Colonic mucosa (tissue), 4 donors: Measurements from ENCODE around the gene ATG7. TPM values are rescaled to one million over a fixed set of nuclear protein-coding genes. Genes with fewer than 3 reads are reported as not detected.
"Not testable (repeated sequence)": the region's sequence is repeated elsewhere in the genome, so short reads cannot be mapped to it uniquely, and the experiment has no call there.

Experiments
- DNase-seq: peaks from one replicate; pipeline ENCODE4 v3.0.0-alpha.2; 2020
- H3K27ac ChIP-seq: fragments of 200-600 bp; one replicate; pipeline ENCODE4 v1.8.0; 2021
- H3K27me3 ChIP-seq: fragments of 200-600 bp; one replicate; pipeline ENCODE4 v1.8.0; 2021
- H3K36me3 ChIP-seq: fragments of 200-600 bp; one replicate; pipeline ENCODE4 v1.8.0; 2021
- H3K4me1 ChIP-seq: fragments of 200-600 bp; one replicate; pipeline ENCODE4 v1.8.0; 2021; ENCODE audit warnings: mild to moderate bottlenecking
- H3K4me3 ChIP-seq: fragments of 200-600 bp; one replicate; pipeline ENCODE4 v1.8.0; 2021
- H3K9ac ChIP-seq, 2 donors: one replicate each; pipeline ENCODE4 v1.7.0; 2013; ENCODE audit warnings: control low read depth in 2 of 2, low read depth in 2 of 2, low read length in 2 of 2
- H3K9me3 ChIP-seq: fragments of 200-600 bp; one replicate; pipeline ENCODE4 v1.8.0; 2021
- CTCF ChIP-seq: fragments of 200-600 bp; IDR thresholded peaks from one replicate; pipeline ENCODE4 v1.8.0; 2022; ENCODE audit warnings: antibody characterized with exemption, mild to moderate bottlenecking
- intact Hi-C: fragments of 100-400 bp; cut with DNase I; formaldehyde crosslinking; loops from one replicate; pipeline ENCODE4 v1.14.1; 2022
- total RNA-seq, 2 donors: library from RNA; stranded (reverse); fragmentation: NEBNext Ultra II Directional in 1 of 2; extraction: Animal tissue kit (Norgen Biotek cat#: 25700) in 1 of 2; gene quantifications; one replicate each; pipeline ENCODE4 v1.2.1, GENCODE V29; 2021
- donor health status: healthy.
- donor health status: DM: no; HTN: no; CAD: no.
- donor health status: DM: no; HTN: no; CAD: no.

The ATG7 gene
- total RNA-seq, 2 donors from 2014 or later, result 31.9 to 32.0 TPM

- peak overlapping the region; percentile 18 for H3K27ac ChIP-seq
- H3K9me3 ChIP-seq, result no peaks in the 10 kb centered on the region
- no peaks in the 10 kb centered on the region for H3K27me3 ChIP-seq
- peaks cover 7% of the 10 kb centered on the region for H3K4me1 ChIP-seq
- no peak overlapping the region for H3K9ac ChIP-seq
- H3K4me3 ChIP-seq, result no peak overlapping the region
- TF ChIP-seq CTCF, result no peak
- no peak for DNase-seq
- intact Hi-C loops, result no loop called here
- no peaks in the 10 kb centered on the region for H3K36me3 ChIP-seq
These were observed 208.6 kb downstream of the ATG7 start for GRCh38 chr3:11480663-11481298.

GRCh38 chr3:11481556-11481955 is 209.4 kb downstream of the ATG7 start:
- DNase-seq, result no peak
- Histone ChIP-seq H3K27ac (no peak overlapping the region), H3K4me1 (peaks cover 7% of the 10 kb centered on the region), H3K27me3 (no peaks in the 10 kb centered on the region), H3K9me3 (no peaks in the 10 kb centered on the region), H3K4me3 (no peak overlapping the region), H3K36me3 (no peaks in the 10 kb centered on the region), H3K9ac (peak overlapping the region in 1 of 2 donors; percentile 21)
- intact Hi-C loops, result no loop called here
- no peak for TF ChIP-seq CTCF

GRCh38 chr3:11482021-11482420 is 209.8 kb downstream of the ATG7 start:
- no peak for TF ChIP-seq CTCF
- Histone ChIP-seq H3K4me3 (no peak overlapping the region), H3K9me3 (no peaks in the 10 kb centered on the region), H3K27me3 (no peaks in the 10 kb centered on the region), H3K4me1 (peaks cover 7% of the 10 kb centered on the region), H3K9ac (peak overlapping the region in 1 of 2 donors; percentile 21), H3K27ac (no peak overlapping the region), H3K36me3 (no peaks in the 10 kb centered on the region)
- DNase-seq, result peak; percentile 44
- intact Hi-C loops, result no loop called here

- H3K9ac ChIP-seq, H3K27me3 ChIP-seq, H3K27ac ChIP-seq, H3K36me3 ChIP-seq, H3K9me3 ChIP-seq, DNase-seq, H3K4me3 ChIP-seq, H3K4me1 ChIP-seq, intact Hi-C loops: not testable (repeated sequence)
These were observed 216.2 kb downstream of the ATG7 start for GRCh38 chr3:11488356-11488755.

GRCh38 chr3:11494131-11494916 is 222.1 kb downstream of the ATG7 start:
- H3K27me3 ChIP-seq, result no peaks in the 10 kb centered on the region

More at GRCh38 chr3:11494131-11494916, 222.1 kb downstream of the ATG7 start:
- no peak for TF ChIP-seq CTCF
- H3K9me3 ChIP-seq, result no peaks in the 10 kb centered on the region
- H3K36me3 ChIP-seq, result no peaks in the 10 kb centered on the region
- intact Hi-C loops, result no loop called here
- no peak for DNase-seq
- H3K4me3 ChIP-seq, result no peak overlapping the region
- peaks cover 3% of the 10 kb centered on the region for H3K4me1 ChIP-seq
- H3K27ac ChIP-seq, result no peak overlapping the region
- no peak overlapping the region for H3K9ac ChIP-seq
